Astrocyte (in vitro differentiated cells and primary cell): ENCODE measurements around the gene S100P.

ENCODE experiments used
- CTCF ChIP-seq: IDR thresholded peaks from 2 replicates; pipeline ENCODE4 v1.5.1; 2011; ENCODE audit warnings: low read depth, mild to moderate bottlenecking, inconsistent platforms, low read length, moderate library complexity; ENCODE audit not compliant: insufficient read depth
- EZH2 ChIP-seq: IDR thresholded peaks from 2 replicates; pipeline ENCODE4 v1.6.1; 2012; ENCODE audit warnings: mild to moderate bottlenecking, low read length, inconsistent platforms; ENCODE audit not compliant: insufficient read depth

- no peak for TF ChIP-seq EZH2
- no peak for TF ChIP-seq CTCF
Observed at GRCh38 chr4:6689506-6689960, 4.1 kb upstream of the S100P start.
